ENCODE results near the gene BTBD9. TPM values are rescaled to one million over a fixed set of nuclear protein-coding genes. Genes with fewer than 3 reads are reported as not detected.

The BTBD9 gene
- total and polyA plus RNA-seq, 9 of the 15 experiments (the other 6 are each of a cell fraction or from before 2014, with no cell fraction given), result 0.08 to 1.6 (median 0.58) TPM

- no peak for DNase-seq (ENCODE audit: extremely low read depth in 1 of 4, low spot score in 3 of 4)
- ATAC-seq, result no peak
- Histone ChIP-seq H3K36me3 (ENCODE audit: control insufficient read depth, insufficient read depth, low read length) (no peaks in the 10 kb centered on the region), H3K27ac (ENCODE audit: extremely low read depth, low read depth, low read length) (no peak overlapping the region), H3K4me1 (replicated peaks in 1 of 2; ENCODE audit: control insufficient read depth in 2 of 2, insufficient read depth in 2 of 2, low read length in 2 of 2) (no peaks in the 10 kb centered on the region), H2AFZ (ENCODE audit: low read depth, low read length) (no peak overlapping the region), H3K9ac (ENCODE audit: insufficient read depth in 1 of 2, low read depth in 2 of 2, low read length in 2 of 2) (no peak overlapping the region), H3K4me2 (ENCODE audit: insufficient read depth, low read length) (no peak overlapping the region), H3K4me3 (no peak overlapping the region), H3K79me2 (ENCODE audit: control insufficient read depth, insufficient read depth, low read length) (no peaks in the 10 kb centered on the region), H3K27me3 (ENCODE audit: control insufficient read depth in 2 of 2, insufficient read depth in 2 of 2, low read length in 2 of 2) (peaks cover 8 to 12% of the 10 kb centered on the region in 2 experiments; a peak in 4 of 5 replicates), H4K20me1 (replicated peaks; ENCODE audit: control insufficient read depth, insufficient read depth, low read length) (no peaks in the 10 kb centered on the region), H3K9me3 (replicated peaks; ENCODE audit: control insufficient read depth, insufficient read depth, low read depth, low read length) (no peaks in the 10 kb centered on the region), H3K9me1 (ENCODE audit: control insufficient read depth, insufficient read depth, low read length) (no peaks in the 10 kb centered on the region)
- intact Hi-C loops (cut with micrococcal nuclease), result no loop called here
- TF ChIP-seq DPF2 (IDR thresholded peaks at IDR 0.05), result no peak
- no peak for TF ChIP-seq SMARCA4 (IDR thresholded peaks at IDR 0.05)
- no peak for TF ChIP-seq THRAP3 (IDR thresholded peaks at IDR 0.05; ENCODE audit: borderline replicate concordance)
- no peak for TF ChIP-seq ZNF41 (CRISPR knock-in tag; conservative IDR thresholded peaks at IDR 0.05)
- no peak for TF ChIP-seq PRMT5 (CRISPR knock-in tag; IDR thresholded peaks at IDR 0.05)
- 13% methylated on average over 3 of the region's 3 CpGs for WGBS (ENCODE audit: insufficient coverage, low coverage, missing lambda C conversion rate)
- no peak for FAIRE-seq
- POLR2A ChIA-PET, result no interaction called here
- no TSS peak for BruUV-seq (replicated peaks)
- CTCF ChIA-PET (ENCODE audit: low intra/inter-chr PET ratio), result no interaction called here
- in situ Hi-C loops (cut with MboI), result no loop called here
Observed at GRCh38 chr6:38504996-38505395, 134.7 kb downstream of the BTBD9 start.

- intact Hi-C loops (cut with micrococcal nuclease) (no loop called here), in situ Hi-C loops (cut with MboI) (no loop called here)
- no peak overlapping the region for H3K27ac ChIP-seq (ENCODE audit: extremely low read depth, low read depth, low read length)
- no peaks in the 10 kb centered on the region for H3K9me3 ChIP-seq (replicated peaks; ENCODE audit: control insufficient read depth, insufficient read depth, low read depth, low read length)
- no TSS peak for BruUV-seq (replicated peaks)
- peaks cover 5 to 10% of the 10 kb centered on the region in 2 experiments; a peak in 2 of 5 replicates for H3K27me3 ChIP-seq (ENCODE audit: control insufficient read depth in 2 of 2, insufficient read depth in 2 of 2, low read length in 2 of 2)
- H3K4me3 ChIP-seq, result no peak overlapping the region
- no peaks in the 10 kb centered on the region for H3K36me3 ChIP-seq (ENCODE audit: control insufficient read depth, insufficient read depth, low read length)
- 2% methylated on average over 6 of the region's 6 CpGs for WGBS (ENCODE audit: insufficient coverage, low coverage, missing lambda C conversion rate)
- ATAC-seq (no peak), FAIRE-seq (no peak), DNase-seq (ENCODE audit: extremely low read depth in 1 of 4, low spot score in 3 of 4) (no peak)
- H3K9me1 ChIP-seq (ENCODE audit: control insufficient read depth, insufficient read depth, low read length), result no peaks in the 10 kb centered on the region
- no peaks in the 10 kb centered on the region for H4K20me1 ChIP-seq (replicated peaks; ENCODE audit: control insufficient read depth, insufficient read depth, low read length)
- ChIA-PET CTCF (ENCODE audit: low intra/inter-chr PET ratio) (no interaction called here), POLR2A (no interaction called here)
- H3K4me1 ChIP-seq (replicated peaks in 1 of 2; ENCODE audit: control insufficient read depth in 2 of 2, insufficient read depth in 2 of 2, low read length in 2 of 2), result no peaks in the 10 kb centered on the region
- H3K9ac ChIP-seq (ENCODE audit: insufficient read depth in 1 of 2, low read depth in 2 of 2, low read length in 2 of 2), result no peak overlapping the region
- H2AFZ ChIP-seq (ENCODE audit: low read depth, low read length), result no peak overlapping the region
- H3K4me2 ChIP-seq (ENCODE audit: insufficient read depth, low read length), result no peak overlapping the region
- no peaks in the 10 kb centered on the region for H3K79me2 ChIP-seq (ENCODE audit: control insufficient read depth, insufficient read depth, low read length)
- TF ChIP-seq NFXL1 (CRISPR knock-in tag; IDR thresholded peaks at IDR 0.05), result no peak
- no peak for TF ChIP-seq CEBPB (tag; IDR thresholded peaks at IDR 0.05)
- no peak for TF ChIP-seq MEF2D (tag; conservative IDR thresholded peaks at IDR 0.05; ENCODE audit: low read depth)
- TF ChIP-seq JUN (IDR thresholded peaks at IDR 0.05; ENCODE audit: borderline replicate concordance, low read depth, low read length), result no peak
- TF ChIP-seq JUN (CRISPR knock-in tag; IDR thresholded peaks at IDR 0.05; ENCODE audit: borderline replicate concordance), result no peak
- TF ChIP-seq RNF219 (CRISPR knock-in tag; IDR thresholded peaks at IDR 0.05), result no peak
- TF ChIP-seq HNRNPH1 (optimal IDR thresholded peaks at IDR 0.05; ENCODE audit: low read depth, low read length), result no peak
- no peak for TF ChIP-seq CBFA2T3 (IDR thresholded peaks at IDR 0.05)
- TF ChIP-seq SMAD4 (CRISPR knock-in tag; conservative IDR thresholded peaks at IDR 0.05), result no peak
- TF ChIP-seq TAF1 (IDR thresholded peaks at IDR 0.05; ENCODE audit: control insufficient read depth, extremely low read depth, insufficient read depth, low read length, severe bottlenecking), result no peak
- TF ChIP-seq RBM25 (IDR thresholded peaks at IDR 0.05; ENCODE audit: low read depth, low read length, severe bottlenecking), result no peak
Observed at GRCh38 chr6:38503960-38504682, 135.6 kb downstream of the BTBD9 start.
